Psoas muscle (tissue), 8 donors: ENCODE data around the gene DDI2. TPM values are rescaled to one million over a fixed set of nuclear protein-coding genes. Genes with fewer than 3 reads are reported as not detected.
A peak's percentile ranks its signal among the peaks of the same experiment; 100 is the strongest.

Experiments
- ATAC-seq, 4 donors: fragments of 200-7000 bp; cut with Tn5 transposase; one replicate each; pipeline ENCODE4 v1.9.1; 2020; ENCODE audit warnings: moderate library complexity in 3 of 4, mild to moderate bottlenecking in 2 of 4
- DNase-seq, 2 donors: peaks; one replicate each; pipeline ENCODE4 v3.0.0-alpha.2; 2020
- H3K27ac ChIP-seq: fragments of 200-600 bp; one replicate; pipeline ENCODE4 v1.8.0; 2022
- H3K27me3 ChIP-seq, 3 donors: fragments of 200-600 bp in 1 of 3; one replicate each; pipeline versions ENCODE4 v1.6.1 to v1.8.0; 2013 to 2022; ENCODE audit warnings: low read length in 2 of 3, mild to moderate bottlenecking in 2 of 3, moderate library complexity in 1 of 3; ENCODE audit not compliant: insufficient read depth in 3 of 3
- H3K36me3 ChIP-seq, 2 donors: fragments of 200-600 bp in 1 of 2; one replicate each; pipeline versions ENCODE4 v1.6.1 to v1.8.0; 2013 to 2022; ENCODE audit warnings: low read depth in 1 of 2, mild to moderate bottlenecking in 1 of 2, moderate library complexity in 1 of 2; ENCODE audit not compliant: insufficient read depth in 1 of 2
- H3K4me1 ChIP-seq: fragments of 200-600 bp; one replicate; pipeline ENCODE4 v1.8.0; 2022
- H3K4me3 ChIP-seq: fragments of 200-600 bp; one replicate; pipeline ENCODE4 v1.8.0; 2022; ENCODE audit warnings: mild to moderate bottlenecking
- H3K9me3 ChIP-seq: fragments of 200-600 bp; one replicate; pipeline ENCODE4 v1.8.0; 2022
- WGBS, 3 donors: extraction: QIAGEN DNeasy Blood & Tissue Kit; methylation state at CpG; one replicate each; pipeline versions ENCODE4 v1.1.6 to v1.1.7; 2013; 5-methylcytosine and 5-hydroxymethylcytosine counted together
- intact Hi-C, 2 donors: fragments of 100-400 bp; cut with DNase I; formaldehyde crosslinking; loops; one replicate each; pipeline versions ENCODE4 v1.11.0 to v1.14.2; 2022
- polyA plus RNA-seq, 3 donors: library from polyadenylated mRNA; stranded (reverse); fragments of 200-250 nt; gene quantifications; one replicate each; pipeline ENCODE4 v1.2.3, GENCODE V29; 2013
- total RNA-seq, 4 donors: library from RNA; stranded (reverse); fragmentation: NEBNext Ultra II Directional in 2 of 4; extraction: Animal tissue kit (Norgen Biotek cat#: 25700) in 2 of 4; gene quantifications; one replicate each; pipeline versions ENCODE4 v1.2.1 to v1.2.4, GENCODE V29; 2021 to 2023
- TF ChIP-seq, protein P1 (sequence below): fragments of 200-600 bp; IDR thresholded peaks from one replicate; pipeline ENCODE4 v1.8.0; 2022; ENCODE audit warnings: antibody characterized with exemption
- donor health status: healthy with polysubstance abuse.
- donor health status: DM: no; HTN: no; CAD: no; lungs with moderate emphysema.
- donor health status: Bipolar disorder and iron deficiency.
- donor health status: healthy.
- donor health status: DM: yes; HTN: yes; CAD: no.
- donor health status: DM: no; HTN: no; CAD: no.
- donor health status: DM: no; HTN: no; CAD: no.
- donor health status: DM: yes; HTN: yes; CAD: no.

Gene DDI2
- total and polyA plus RNA-seq, 7 donors, result 4.8 to 80.2 (median 35.4) TPM

DNA sequence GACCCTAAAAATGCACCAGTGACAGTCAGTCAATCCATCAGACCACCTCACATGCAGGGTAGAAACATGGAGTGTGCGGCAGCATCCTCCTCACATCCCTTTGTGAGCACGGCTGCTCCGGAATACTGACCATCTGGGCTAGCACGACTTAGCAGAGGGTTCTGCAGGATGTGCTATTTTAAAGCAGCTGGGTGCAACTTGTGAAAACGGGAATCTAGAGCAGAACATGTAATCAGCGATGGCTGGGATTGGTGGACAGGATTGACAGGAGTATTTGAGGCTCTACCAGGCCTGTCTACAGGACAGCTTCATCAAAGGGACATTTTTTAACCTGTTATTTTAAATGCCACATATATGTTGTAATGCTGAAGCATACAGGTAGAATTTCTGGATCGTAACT, 50.1 kb downstream of the DDI2 start:
- H3K27me3 ChIP-seq, result no peaks in the 10 kb centered on the region
- H3K36me3 ChIP-seq, result peaks cover 0 to 26% of the 10 kb centered on the region in 2 donors
- H3K9me3 ChIP-seq, result no peaks in the 10 kb centered on the region
- intact Hi-C loops, result no loop called here
- peaks cover 15% of the 10 kb centered on the region for H3K4me1 ChIP-seq
- DNase-seq, result no peak
- peak in 2 of 4 donors; percentile 23 to 26 for ATAC-seq
- H3K27ac ChIP-seq, result no peak overlapping the region
- 70 to 77% (median 75%) methylated on average over 7 of the region's 7 CpGs for WGBS, 3 donors
- no peak overlapping the region for H3K4me3 ChIP-seq
- TF ChIP-seq, protein P1, sequence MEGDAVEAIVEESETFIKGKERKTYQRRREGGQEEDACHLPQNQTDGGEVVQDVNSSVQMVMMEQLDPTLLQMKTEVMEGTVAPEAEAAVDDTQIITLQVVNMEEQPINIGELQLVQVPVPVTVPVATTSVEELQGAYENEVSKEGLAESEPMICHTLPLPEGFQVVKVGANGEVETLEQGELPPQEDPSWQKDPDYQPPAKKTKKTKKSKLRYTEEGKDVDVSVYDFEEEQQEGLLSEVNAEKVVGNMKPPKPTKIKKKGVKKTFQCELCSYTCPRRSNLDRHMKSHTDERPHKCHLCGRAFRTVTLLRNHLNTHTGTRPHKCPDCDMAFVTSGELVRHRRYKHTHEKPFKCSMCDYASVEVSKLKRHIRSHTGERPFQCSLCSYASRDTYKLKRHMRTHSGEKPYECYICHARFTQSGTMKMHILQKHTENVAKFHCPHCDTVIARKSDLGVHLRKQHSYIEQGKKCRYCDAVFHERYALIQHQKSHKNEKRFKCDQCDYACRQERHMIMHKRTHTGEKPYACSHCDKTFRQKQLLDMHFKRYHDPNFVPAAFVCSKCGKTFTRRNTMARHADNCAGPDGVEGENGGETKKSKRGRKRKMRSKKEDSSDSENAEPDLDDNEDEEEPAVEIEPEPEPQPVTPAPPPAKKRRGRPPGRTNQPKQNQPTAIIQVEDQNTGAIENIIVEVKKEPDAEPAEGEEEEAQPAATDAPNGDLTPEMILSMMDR, result no peak

DNA sequence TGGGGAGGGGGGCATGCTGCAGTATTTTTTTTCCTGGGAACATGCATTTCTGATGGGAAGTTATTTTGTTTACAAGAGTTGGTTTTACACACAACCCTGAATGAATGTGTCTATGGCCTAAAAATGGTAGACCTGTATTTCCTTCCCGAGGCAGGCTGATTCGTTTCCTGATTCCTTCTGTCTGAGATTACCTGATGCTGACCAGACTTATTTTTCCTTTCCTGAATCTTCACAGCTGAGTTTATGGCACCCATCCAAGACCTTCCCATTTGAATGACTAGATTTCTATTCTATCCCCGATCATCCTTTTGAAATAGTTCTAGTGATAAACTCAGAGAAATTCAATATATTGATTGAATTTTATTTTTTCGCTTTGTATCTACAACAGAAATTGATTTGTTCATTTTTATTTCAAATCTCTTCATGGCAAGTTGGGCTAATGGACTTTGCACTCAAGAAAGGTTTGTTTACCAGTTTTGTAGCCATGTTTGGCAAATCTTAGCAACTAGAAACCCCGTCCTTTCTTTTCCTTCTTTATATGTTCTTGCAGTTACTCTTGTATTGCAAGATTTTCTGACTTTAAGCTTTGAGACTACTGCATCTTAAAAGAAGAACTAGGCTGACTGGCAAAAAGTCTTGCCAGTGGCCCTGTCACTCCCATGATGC, 51.0 kb downstream of the DDI2 start:
- TF ChIP-seq, protein P1, result no peak
- Histone ChIP-seq H3K36me3 (peaks cover 0 to 23% of the 10 kb centered on the region in 2 donors), H3K9me3 (no peaks in the 10 kb centered on the region), H3K27me3 (no peaks in the 10 kb centered on the region), H3K27ac (peak overlapping the region; percentile 2), H3K4me3 (no peak overlapping the region), H3K4me1 (peaks cover 11% of the 10 kb centered on the region)
- 63 to 70% (median 64%) methylated on average over 5 of the region's 5 CpGs for WGBS, 3 donors
- no peak for DNase-seq
- intact Hi-C loops, result no loop called here
- ATAC-seq, result no peak

DNA sequence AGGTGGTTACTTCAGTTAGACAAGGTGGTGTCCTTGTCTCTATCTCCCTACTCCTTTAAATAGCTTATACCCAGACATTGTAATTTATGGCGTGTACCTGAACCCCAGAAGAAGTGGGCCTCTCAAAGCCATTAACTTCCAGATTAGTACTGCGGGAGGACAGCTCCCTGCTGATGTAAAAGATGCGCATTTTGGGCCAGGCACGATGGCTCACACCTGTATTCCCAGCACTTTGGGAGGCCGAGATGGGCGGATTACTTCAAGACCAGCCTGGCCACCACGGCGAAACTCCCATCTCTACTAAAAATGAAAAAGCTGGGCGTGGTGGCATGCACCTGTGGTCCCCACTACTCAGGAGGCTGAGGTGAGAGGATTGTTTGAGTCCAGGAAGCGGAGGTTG, 51.8 kb downstream of the DDI2 start:
- TF ChIP-seq, protein P1, result no peak
- H3K9me3 ChIP-seq, result no peaks in the 10 kb centered on the region
- intact Hi-C loops, result no loop called here
- H3K27me3 ChIP-seq, result no peaks in the 10 kb centered on the region
- H3K4me1 ChIP-seq, result peaks cover 11% of the 10 kb centered on the region
- peaks cover 0 to 15% of the 10 kb centered on the region in 2 donors for H3K36me3 ChIP-seq
- ATAC-seq (no peak), DNase-seq (no peak)
- 87 to 95% (median 88%) methylated on average over 10 of the region's 10 CpGs for WGBS, 3 donors
- no peak overlapping the region for H3K4me3 ChIP-seq
- no peak overlapping the region for H3K27ac ChIP-seq

DNA sequence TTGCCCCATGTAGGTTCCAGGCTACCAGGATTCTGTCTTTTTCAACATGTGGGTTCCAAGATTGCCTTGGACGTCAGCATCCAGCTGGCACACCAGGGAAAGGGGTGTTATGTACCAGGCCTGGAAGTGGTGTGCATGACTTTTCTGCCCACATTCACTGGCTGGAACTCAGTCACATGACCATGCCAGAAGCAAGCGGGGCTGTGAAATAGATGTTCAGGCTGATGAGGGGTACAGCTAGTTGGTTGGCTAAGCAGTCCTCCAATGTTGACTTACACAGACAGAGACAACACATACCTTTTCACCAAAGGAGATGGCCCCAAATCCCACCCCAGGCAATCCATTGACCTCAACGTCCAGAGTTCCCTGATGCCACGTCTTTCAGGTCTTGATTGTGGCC, 52.6 kb downstream of the DDI2 start:
- DNase-seq (no peak), ATAC-seq (peak in 1 of 4 donors; percentile 22)
- Histone ChIP-seq H3K4me1 (peaks cover 11% of the 10 kb centered on the region), H3K27me3 (no peaks in the 10 kb centered on the region), H3K27ac (no peak overlapping the region), H3K9me3 (no peaks in the 10 kb centered on the region), H3K36me3 (peaks cover 0 to 8% of the 10 kb centered on the region in 2 donors), H3K4me3 (no peak overlapping the region)
- TF ChIP-seq, protein P1, result no peak
- 45 to 58% (median 57%) methylated on average over 4 of the region's 4 CpGs for WGBS, 3 donors
- intact Hi-C loops, result no loop called here

DNA sequence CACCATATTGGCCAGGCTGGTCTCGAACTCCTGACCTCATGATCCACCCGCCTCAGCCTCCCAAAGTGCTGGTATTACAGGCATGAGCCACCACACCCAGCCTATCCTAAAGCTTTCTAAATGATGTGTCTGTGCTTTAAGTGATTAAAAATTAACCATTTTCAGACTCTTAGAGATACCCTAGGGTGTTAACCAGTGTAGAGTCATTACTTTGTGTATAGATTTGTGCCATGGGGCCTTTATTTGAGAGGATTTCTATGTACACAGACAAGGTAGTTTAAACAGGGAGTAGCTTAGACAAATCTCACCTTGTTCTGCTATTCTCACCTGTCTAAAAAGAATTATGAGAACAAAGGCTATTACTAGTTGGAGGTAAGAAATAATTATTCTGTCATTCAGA, 54.2 kb downstream of the DDI2 start:
- no peak for ATAC-seq

More for the DNA sequence above, 54.2 kb downstream of the DDI2 start:
- no peak for DNase-seq
- peaks cover 0 to 3% of the 10 kb centered on the region in 2 donors for H3K36me3 ChIP-seq
- H3K4me3 ChIP-seq, result no peak overlapping the region
- intact Hi-C loops, result no loop called here
- WGBS, 3 donors, result 93 to 97% (median 94%) methylated on average over 2 of the region's 2 CpGs
- TF ChIP-seq, protein P1, result no peak
- H3K27ac ChIP-seq, result peak overlapping the region; percentile 23
- H3K4me1 ChIP-seq, result peaks cover 11% of the 10 kb centered on the region
- H3K9me3 ChIP-seq, result no peaks in the 10 kb centered on the region
- no peaks in the 10 kb centered on the region for H3K27me3 ChIP-seq
